Stomach (tissue), 9 donors: ENCODE measurements around the gene ANKRD10. TPM values are rescaled to one million over a fixed set of nuclear protein-coding genes. Genes with fewer than 3 reads are reported as not detected.

Experiments used
- DNase-seq, 2 donors: peaks; one replicate each; pipeline versions ENCODE4 v3.0.0 to v3.0.0-alpha.2; 2013 to 2019
- H3K27ac ChIP-seq, 5 donors: fragments of 200-600 bp in 4 of 5; sonication (generic) in 4 of 5; one replicate each; pipeline ENCODE4 v1.5.1; 2013 to 2019; ENCODE audit warnings: mild to moderate bottlenecking in 1 of 5, moderate library complexity in 1 of 5
- H3K27me3 ChIP-seq, 3 donors: fragments of 200-600 bp; sonication (generic); one replicate each; pipeline ENCODE4 v1.5.1; 2017 to 2019; ENCODE audit warnings: mixed run types in 1 of 3
- H3K36me3 ChIP-seq, 4 donors: fragments of 200-600 bp; sonication (generic); 1 replicate in 3 of 4; 2 replicates in 1 of 4; pipeline ENCODE4 v1.5.1; 2016 to 2019
- H3K4me1 ChIP-seq, 4 donors: fragments of 200-600 bp; sonication (generic); one replicate each; pipeline ENCODE4 v1.5.1; 2016 to 2019
- H3K4me3 ChIP-seq, 4 donors: fragments of 200-600 bp; sonication (generic) in 3 of 4; one replicate each; pipeline ENCODE4 v1.5.1; 2016 to 2019; ENCODE audit warnings: mild to moderate bottlenecking in 1 of 4
- H3K9me3 ChIP-seq, 4 donors: fragments of 200-600 bp; sonication (generic); one replicate each; pipeline ENCODE4 v1.5.1; 2016 to 2019
- CTCF ChIP-seq, 7 experiments: fragments of 450-650 bp in 4 of 7; fragments of 200-600 bp in 3 of 7; sonication (generic) in 3 of 7; IDR thresholded peaks; one replicate each; pipeline ENCODE4 v1.5.1; 2016 to 2019; ENCODE audit warnings: antibody characterized with exemption in 7 of 7, control low read depth in 2 of 7, mild to moderate bottlenecking in 1 of 7
- EP300 ChIP-seq: sonication (generic); formaldehyde crosslinking; IDR thresholded peaks from one replicate; pipeline ENCODE4 v1.6.1; 2017; ENCODE audit warnings: antibody characterized with exemption
- POLR2A ChIP-seq, 4 donors: fragments of 450-650 bp; IDR thresholded peaks; one replicate each; pipeline ENCODE4 v1.6.1; 2016; ENCODE audit warnings: antibody characterized with exemption in 4 of 4, control low read depth in 2 of 4, mild to moderate bottlenecking in 1 of 4, moderate library complexity in 1 of 4
- POLR2AphosphoS5 ChIP-seq, 3 donors: sonication (generic); formaldehyde crosslinking; IDR thresholded peaks; one replicate each; pipeline ENCODE4 v1.6.1; 2016; ENCODE audit warnings: antibody characterized with exemption in 3 of 3
- WGBS, 5 donors: extraction: QIAGEN DNeasy Blood & Tissue Kit in 3 of 5; methylation state at CpG; one replicate each; pipeline versions ENCODE4 v1.1.5 to v1.1.7; 2013 to 2018; 5-methylcytosine and 5-hydroxymethylcytosine counted together
- intact Hi-C: fragments of 100-400 bp; cut with DNase I; formaldehyde crosslinking; loops from one replicate; pipeline ENCODE4 v1.15.1; 2023; ENCODE audit warnings: low total_unique reads
- polyA plus RNA-seq, 3 donors: library from polyadenylated mRNA; stranded (reverse); fragments of 200-250 nt; gene quantifications; one replicate each; pipeline ENCODE4 v1.2.3, GENCODE V29; 2013
- total RNA-seq, 5 donors: library from RNA; depleted of rRNA; stranded (reverse); fragments of >200 nt; gene quantifications; one replicate each; pipeline versions ENCODE4 v1.1.0 to v1.2.3, GENCODE V29; 2014 to 2016
- donor health status: healthy with polysubstance abuse.
- donor health status: Bipolar disorder and iron deficiency.
- donor health status: healthy.

ANKRD10 gene
- total and polyA plus RNA-seq, 8 donors = 37.4 to 246 (median 123) TPM

GRCh38 chr13:110942248-110942981, 27.5 kb upstream of the ANKRD10 start:
- 49 to 72% (median 61%) methylated on average over 4 of the region's 4 CpGs for WGBS, 5 donors
- TF ChIP-seq POLR2A (IDR thresholded peaks at IDR 0.05) = no peak
- no peak for TF ChIP-seq CTCF (IDR thresholded peaks at IDR 0.05)
- TF ChIP-seq EP300 = no peak
- no peak for TF ChIP-seq POLR2AphosphoS5 (IDR thresholded peaks at IDR 0.05)

DNA sequence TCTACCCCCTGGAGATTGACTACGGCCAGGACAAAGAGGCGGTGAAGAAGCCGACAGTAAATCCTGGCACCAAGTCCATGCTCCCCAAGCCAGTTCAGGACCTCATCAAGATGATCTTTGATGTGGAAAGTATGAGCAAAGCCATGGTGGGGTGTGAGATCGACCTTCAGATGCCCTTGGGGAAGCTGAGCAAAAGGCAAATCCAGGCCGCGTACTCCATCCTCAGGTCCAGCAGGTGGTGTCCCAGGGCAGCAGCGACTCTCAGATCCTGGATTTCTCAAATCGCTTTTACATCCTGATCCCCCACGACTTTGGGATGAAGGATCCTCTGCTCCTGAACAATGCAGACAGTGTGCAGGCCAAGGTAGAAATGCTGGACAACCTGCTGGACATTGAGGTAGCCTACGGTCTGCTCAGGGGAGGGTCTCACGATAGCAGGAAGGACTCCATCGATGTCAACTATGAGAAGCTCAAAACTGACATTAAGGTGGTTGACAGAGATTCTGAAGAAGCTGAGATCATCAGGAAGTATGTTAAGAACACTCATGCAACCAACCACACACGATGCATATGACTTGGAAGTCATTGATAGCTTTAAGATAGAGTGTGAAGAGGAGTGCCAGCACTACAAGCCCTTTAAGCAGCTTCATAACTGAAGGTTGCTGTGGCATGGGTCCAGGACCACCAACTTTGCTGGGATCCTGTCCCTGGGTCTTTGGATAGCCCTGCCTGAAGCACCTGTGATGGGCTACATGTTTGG, 24.0 kb upstream of the ANKRD10 start:
- Histone ChIP-seq H3K36me3 (no peaks in the 10 kb centered on the region), H3K27ac (no peak overlapping the region), H3K4me3 (no peak overlapping the region), H3K27me3 (no peaks in the 10 kb centered on the region), H3K4me1 (no peaks in the 10 kb centered on the region), H3K9me3 (peaks cover 2 to 17% (median 10%) of the 10 kb centered on the region in 4 donors)
- intact Hi-C loops = no loop called here
- no peak for TF ChIP-seq CTCF (IDR thresholded peaks at IDR 0.05)
- no peak for TF ChIP-seq POLR2A (IDR thresholded peaks at IDR 0.05)
- TF ChIP-seq EP300 = no peak
- TF ChIP-seq POLR2AphosphoS5 (IDR thresholded peaks at IDR 0.05) = no peak
- WGBS, 5 donors = 77 to 86% (median 82%) methylated on average over 13 of the region's 13 CpGs
- no peak for DNase-seq

More at GRCh38 chr13:110942248-110942981, 27.5 kb upstream of the ANKRD10 start:
- Histone ChIP-seq H3K4me1 (no peaks in the 10 kb centered on the region), H3K4me3 (no peak overlapping the region), H3K9me3 (no peaks in the 10 kb centered on the region), H3K36me3 (no peaks in the 10 kb centered on the region), H3K27ac (no peak overlapping the region), H3K27me3 (no peaks in the 10 kb centered on the region)
- DNase-seq = no peak
- intact Hi-C loops = no loop called here

- no peaks in the 10 kb centered on the region for H3K36me3 ChIP-seq
- DNase-seq = no peak
- H3K4me3 ChIP-seq = no peak overlapping the region
- intact Hi-C loops = no loop called here
- no peak overlapping the region for H3K27ac ChIP-seq
- no peaks in the 10 kb centered on the region for H3K27me3 ChIP-seq
- no peaks in the 10 kb centered on the region for H3K4me1 ChIP-seq
- no peak for TF ChIP-seq CTCF (IDR thresholded peaks at IDR 0.05)
- TF ChIP-seq POLR2A (IDR thresholded peaks at IDR 0.05) = no peak
- TF ChIP-seq POLR2AphosphoS5 (IDR thresholded peaks at IDR 0.05) = no peak
- no peak for TF ChIP-seq EP300
- WGBS, 5 donors = 87 to 94% (median 91%) methylated on average over 23 of the region's 23 CpGs
- H3K9me3 ChIP-seq = peaks cover 9 to 28% (median 22%) of the 10 kb centered on the region in 4 donors
These were observed 22.8 kb upstream of the ANKRD10 start for GRCh38 chr13:110937511-110938285.

- Histone ChIP-seq H3K36me3 (no peaks in the 10 kb centered on the region), H3K4me1 (no peaks in the 10 kb centered on the region), H3K4me3 (no peak overlapping the region), H3K27ac (no peak overlapping the region), H3K27me3 (no peaks in the 10 kb centered on the region), H3K9me3 (peaks cover 9 to 33% (median 26%) of the 10 kb centered on the region in 4 donors)
- DNase-seq = no peak
- TF ChIP-seq CTCF (IDR thresholded peaks at IDR 0.05) = no peak
- TF ChIP-seq POLR2A (IDR thresholded peaks at IDR 0.05) = no peak
- no peak for TF ChIP-seq POLR2AphosphoS5 (IDR thresholded peaks at IDR 0.05)
- TF ChIP-seq EP300 = no peak
- WGBS, 5 donors = 96 to 99% (median 97%) methylated on average over 23 of the region's 23 CpGs
- intact Hi-C loops = no loop called here
These were observed 21.6 kb upstream of the ANKRD10 start for GRCh38 chr13:110936519-110936918.
